Measurements from ENCODE around the gene FLT4.

The FLT4 gene

DNA sequence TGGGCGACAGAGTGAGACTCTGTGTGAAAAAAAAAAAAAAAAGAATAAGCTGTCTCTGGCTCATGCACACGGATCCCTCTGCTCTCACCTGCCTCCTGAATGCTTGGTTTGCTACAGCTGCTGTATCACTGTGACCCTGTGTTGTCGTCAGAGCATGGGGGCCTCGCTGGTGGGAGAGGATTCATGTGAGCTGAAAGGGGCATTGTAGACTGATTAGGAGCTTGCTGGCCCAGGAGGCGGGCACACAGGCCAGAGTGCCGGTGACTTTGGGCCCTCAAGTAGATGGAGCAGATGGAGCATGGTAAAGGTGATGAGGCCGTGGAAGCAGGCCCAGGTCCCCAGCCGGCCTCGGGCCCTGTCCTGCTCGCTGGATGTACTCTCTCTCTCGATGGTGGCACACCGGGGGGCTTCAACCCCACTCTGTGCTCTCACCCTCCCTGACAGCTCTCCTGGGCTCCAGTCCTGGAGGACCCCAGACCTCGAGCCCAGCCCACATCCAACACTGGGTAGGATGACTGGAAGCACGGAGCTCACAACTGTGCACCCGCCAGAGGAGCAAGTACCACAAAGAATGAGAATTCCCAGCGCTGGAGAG lies 7.1 kb downstream of the FLT4 start:
- DNase-seq (ENCODE audit: low spot score) = no peak

DNA sequence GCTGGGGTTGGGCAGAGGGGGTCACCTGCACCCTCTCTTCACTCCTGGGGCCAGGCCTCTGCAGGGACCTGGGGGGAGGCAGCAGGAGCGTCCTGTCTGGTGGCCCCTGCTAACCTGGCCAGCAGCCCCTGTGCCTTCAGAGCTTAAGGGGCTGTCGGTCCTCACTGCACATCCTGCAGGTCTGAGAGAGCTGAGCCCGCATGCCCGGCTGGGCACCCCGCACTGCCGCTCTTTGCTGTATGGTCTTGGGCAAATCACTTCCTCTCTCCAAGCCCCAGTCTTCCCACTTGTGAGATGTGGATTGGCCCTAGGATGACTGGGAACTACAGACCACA lies 7.9 kb downstream of the FLT4 start:
- DNase-seq (ENCODE audit: low spot score) = no peak

DNA sequence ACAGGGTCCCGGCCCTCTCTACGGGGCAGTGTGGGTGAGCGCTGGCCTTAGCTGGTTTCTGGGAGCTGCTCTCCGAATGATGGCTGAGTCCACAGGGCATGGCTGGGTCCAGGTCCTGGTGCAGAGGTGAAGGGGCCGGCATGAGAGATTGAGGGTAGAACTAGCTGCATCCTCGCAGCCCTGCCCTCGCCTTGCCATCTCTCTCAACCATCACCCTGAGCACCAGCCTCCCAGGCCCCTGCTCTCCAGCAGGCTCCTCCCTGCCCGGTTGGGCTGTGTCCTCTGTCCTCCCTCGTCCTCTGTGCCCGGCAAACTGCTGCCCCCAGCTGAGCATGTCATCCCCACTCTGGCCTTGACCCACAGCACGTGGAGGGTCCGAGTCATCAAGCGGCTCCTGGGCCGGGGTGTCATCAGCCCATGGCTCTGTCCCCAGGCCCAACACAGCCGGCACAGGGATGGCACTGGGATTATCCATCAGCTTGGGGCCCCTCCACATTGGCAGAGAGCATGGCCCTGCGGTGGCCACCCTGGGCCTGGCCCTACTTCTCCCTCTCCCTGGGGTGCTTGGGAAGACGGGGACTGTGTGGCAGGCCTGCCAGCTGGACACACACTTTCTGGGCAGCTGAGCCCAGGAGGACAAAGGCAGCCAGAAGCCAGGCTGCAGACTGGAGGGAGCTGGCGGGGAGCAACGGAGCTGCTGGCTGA lies 8.4 kb downstream of the FLT4 start:
- no peak for DNase-seq (ENCODE audit: low spot score)

DNA sequence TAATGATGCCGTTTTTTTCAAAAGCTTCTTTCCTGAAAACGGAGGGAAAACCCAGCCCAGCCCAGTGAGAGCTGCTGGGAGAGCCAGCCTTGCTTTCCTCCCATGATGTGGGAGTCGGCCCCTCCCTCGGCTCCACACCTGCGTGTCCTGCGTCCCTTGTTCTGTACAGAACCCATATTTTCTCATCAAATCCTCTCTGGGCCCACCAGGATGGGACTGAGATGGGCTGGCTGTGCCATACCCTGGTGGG lies 8.9 kb downstream of the FLT4 start:
- DNase-seq (ENCODE audit: low spot score) = no peak

DNA sequence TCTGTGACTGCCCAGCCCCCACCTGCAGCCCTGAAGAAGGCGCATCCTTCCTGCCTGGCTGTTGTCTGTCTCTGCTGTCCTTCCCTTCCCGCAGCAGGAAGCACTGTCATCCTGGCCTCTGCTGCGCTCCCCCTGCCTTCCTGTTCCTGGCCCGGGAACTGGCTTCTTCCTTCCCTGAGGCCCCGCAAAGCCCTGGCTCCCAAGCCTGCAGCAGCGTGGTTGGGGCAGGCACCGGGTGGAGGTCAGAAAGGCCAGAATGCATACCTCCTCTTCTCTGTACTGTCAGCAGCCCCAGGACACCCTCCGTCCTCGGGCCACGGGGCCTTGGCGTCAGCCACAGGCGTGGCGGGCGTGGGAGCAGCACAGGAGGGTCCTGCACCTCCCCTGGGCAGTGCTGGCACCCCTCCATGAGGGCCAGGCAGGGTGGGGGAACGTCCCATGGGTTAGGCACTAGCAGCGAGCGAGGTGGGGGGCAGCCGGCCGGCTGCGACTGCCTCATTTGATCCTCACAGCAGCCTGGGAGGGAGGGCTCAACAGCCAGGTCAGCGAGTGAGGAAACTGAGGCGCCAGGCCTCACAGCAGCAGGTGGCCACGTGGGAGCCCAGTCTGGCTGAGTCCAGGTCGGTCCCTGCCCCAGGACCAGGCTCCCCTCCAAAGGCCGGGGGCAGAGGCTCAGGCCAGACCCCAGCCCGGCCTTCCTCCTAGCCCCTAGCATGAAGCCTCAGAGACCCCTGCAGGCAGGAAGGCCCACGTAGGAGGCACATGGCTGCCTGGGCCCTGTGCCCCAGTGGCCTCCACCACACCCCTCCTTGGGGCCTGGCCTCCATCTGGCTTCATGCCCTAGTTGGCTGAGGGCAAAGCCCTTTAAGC lies 9.4 kb downstream of the FLT4 start:
- no peak for DNase-seq (ENCODE audit: low spot score)

DNA sequence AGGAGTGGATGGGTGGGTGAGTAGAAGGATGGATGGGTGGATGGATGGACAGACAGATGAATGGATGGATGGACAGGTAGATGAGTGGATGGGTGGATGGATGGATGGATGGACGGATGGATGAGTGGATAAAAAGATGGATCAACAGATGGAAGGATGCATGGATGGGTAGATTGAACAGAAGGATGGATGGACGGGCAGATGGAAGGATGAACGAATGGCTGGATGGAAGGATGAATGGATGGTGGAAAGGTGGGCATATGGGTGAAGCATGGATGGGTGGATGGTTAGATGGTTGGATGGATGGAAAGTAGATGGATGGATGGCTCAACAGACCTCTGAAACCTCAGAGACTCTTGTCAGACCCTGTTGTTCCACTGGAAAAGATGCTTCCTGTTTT lies 10.1 kb downstream of the FLT4 start:
- no peak for DNase-seq (ENCODE audit: low spot score)

DNA sequence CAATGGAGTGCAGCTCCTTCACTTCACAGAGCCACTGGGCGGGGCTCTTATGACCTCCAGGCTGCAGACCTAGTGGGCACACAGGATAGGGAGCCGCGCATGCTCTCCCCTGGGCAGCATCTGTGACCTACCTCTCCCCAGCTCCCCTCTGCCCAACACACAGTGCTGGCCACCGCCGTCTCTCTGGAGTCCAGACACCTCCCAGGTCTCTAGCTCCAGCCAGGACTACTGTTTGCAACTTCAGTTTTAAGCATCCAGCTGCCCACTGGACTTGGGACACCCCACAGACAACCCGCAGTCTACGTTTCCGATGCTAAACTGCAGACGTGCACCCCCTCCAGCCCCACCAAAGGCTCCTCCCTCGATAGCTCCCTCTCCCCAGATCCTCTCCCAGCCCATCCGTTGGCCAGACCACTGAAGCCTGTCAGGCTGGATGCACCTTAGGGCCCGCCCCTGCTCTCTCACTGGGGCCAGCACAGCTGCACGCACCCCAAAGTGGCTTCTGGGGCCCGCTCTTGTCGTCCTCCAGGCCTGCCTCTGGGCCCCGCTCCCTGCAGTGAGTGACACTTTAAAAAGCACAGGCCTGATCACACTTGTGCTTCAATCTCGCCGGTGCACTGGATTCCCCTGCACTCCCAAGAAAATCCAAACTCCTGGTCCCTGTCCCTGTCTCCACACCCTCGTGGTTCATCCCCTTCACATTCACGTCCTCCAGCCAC lies 11.3 kb downstream of the FLT4 start:
- no peak for DNase-seq (ENCODE audit: low spot score)

DNA sequence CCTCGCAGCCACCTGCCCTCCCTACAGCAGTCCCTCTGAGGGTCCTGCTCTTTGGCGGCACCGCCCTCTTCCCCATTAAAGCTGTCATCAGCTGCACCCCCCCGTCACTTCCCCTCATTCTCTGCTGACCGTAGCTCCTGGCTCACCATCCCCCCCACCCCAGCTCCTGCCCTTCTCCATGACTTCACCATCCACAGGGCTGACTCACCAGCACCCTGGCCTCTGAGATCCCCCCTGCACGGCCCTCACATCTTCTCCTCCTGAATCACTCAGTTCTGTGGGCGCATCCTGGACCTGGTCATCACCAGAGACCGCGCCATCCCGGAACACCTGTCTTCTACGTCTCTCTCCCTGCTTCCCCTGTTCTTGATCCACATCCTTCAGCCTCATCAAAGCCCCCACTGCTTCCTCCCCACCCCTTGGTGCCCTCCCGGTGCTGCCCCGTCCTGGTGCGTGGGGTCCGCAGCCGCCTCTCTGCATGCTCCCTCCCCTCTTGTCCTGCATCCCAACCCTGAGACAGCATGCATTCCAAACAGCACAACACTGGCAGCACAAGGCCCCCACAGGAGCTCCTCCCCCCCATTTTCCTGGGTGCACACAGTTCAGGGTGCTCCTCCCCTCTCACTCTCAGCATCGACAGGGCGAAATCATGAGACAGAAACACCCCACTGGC lies 12.9 kb downstream of the FLT4 start:
- DNase-seq (ENCODE audit: low spot score) = no peak

DNA sequence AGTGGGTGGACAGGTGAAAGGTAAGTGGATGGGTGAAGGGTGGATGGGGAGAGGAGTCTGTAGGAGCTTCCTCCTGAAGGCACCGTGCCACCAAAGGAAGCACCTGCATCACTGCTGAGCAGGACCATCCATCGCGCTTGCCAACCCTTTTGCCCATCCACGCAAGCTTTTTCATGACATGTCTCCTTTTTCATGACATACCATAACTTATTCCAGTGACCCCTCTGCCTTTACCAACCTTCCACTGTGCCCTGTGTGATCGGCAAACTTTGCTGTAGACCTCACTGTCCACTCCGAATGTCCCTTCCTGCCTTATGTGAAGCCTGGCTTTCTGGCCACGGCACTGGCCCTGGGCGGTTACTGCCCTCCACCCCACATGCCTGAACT lies 13.4 kb downstream of the FLT4 start:
- DNase-seq (ENCODE audit: low spot score) = no peak

DNA sequence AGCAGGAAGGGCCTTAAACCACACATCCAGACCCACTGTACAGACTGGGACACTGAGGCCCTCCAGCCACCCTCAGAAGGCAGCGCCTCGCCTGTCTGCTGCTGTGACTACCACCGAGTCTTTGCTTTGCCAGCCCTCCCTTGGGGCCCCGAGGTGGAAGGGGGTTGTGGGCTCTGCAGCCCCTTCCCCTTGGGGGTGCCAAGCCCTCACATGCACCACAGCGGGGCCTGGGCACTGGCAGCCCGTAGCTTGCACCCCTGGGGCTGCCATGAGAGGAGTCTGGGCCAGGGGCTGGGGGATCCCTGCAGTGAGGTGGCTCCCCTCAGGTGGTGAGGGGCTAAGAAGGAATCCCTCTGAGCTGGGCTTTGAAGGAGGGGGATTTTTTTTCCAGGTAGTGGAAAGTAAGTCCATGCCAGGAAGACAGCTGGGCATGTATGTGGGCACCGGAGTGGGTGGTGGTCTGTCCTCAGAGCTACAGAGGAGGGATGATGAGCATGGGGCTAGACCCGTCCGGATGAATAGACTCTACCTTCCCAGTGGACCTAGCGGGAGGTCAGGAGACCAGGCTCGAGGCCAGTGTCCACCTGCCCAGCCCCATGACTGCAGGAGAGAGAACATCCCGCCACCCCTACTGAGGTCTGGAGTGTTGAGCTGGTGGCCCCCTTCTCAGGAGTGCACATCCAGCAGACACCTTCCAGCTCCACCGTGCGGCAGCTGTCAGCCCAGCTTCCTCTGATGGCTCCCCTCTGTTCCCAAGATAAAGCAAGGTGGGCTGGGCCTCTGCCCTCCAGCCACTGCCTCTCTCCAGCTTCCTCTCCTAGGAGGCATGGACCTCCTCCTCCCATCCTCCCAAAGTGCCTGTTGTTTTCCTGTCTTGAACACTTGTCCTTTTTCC lies 15.9 kb downstream of the FLT4 start:
- no peak for DNase-seq (ENCODE audit: low spot score)

DNA sequence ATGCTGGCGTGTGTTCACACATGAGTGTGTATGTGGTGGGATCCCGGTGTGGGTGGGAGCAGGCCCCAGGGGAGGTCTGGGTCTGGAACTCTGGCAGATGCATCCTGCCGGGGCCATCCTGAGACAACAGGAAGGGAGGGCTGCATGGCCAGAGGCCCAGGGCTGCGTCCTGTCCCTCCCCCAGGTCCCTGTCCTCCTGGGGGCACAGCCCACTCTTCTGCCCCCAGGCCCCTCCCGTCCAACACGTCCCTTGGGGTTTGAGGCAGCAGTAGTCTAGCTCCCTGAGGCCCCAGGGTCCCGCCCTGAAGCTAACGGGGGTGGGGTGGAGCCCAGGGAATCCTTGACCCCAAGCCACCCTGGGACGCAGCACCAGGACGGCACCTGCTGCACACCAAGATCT lies 16.6 kb downstream of the FLT4 start:
- DNase-seq (ENCODE audit: low spot score) = no peak

DNA sequence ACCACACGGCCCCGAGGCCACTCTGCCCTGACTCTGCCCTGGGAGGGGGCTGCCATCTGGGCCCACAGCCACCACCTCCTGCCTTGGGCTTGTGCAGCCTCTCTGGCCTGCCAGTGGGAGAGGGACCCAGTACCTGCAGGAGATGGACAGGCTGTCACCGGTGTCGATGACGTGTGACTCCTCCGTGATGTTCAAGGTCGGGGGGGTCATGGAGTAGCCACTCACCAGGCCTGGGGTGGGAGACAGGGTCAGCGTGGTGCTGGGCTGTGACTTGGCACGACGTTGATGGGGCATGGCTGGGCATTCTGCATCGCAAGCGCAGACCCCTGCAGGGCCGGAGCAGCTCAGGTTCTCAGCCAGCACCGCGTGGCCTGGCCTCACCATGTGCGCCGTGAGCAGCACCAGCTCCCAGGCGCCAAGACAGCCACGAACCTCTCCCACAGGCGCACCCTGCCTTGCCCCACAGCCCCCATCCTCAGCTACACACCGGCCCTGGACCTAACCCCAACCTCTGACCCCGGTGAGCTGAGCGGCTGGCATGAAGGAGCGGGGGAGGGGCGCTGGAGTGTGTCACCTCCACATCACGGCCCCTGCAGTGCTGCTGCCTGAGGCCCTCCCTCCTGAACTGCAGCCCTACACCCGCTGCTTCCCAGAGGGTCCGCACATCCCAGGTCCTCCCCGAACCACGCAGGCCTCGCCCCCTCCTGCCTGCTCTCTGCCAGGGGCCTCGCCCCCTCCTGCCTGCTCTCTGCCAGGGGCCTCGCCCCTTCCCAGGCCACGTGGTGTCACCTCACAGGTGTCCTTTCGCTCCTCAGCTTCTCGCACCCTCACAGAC lies 17.6 kb downstream of the FLT4 start:
- no peak for DNase-seq (ENCODE audit: low spot score)

DNA sequence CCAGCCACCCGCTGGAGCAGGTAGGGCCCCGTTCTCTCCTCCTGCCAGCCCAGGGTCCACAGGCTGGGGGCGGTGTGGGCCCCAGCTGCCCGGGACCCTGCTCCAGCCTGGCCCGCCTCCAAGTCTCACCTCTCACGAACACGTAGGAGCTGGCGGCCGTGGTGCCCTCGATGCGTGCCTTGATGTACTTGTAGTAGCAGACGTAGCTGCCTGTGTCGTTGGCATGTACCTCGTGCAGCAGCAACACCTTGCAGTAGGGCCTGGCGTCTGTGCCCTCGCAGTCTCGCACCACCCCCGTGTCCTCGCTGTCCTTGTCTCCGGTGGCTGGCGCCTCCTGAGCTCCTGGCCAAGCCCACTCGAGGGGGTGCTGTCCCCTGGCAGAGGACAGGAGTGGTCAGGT lies 19.0 kb downstream of the FLT4 start:
- no peak for DNase-seq (ENCODE audit: low spot score)

DNA sequence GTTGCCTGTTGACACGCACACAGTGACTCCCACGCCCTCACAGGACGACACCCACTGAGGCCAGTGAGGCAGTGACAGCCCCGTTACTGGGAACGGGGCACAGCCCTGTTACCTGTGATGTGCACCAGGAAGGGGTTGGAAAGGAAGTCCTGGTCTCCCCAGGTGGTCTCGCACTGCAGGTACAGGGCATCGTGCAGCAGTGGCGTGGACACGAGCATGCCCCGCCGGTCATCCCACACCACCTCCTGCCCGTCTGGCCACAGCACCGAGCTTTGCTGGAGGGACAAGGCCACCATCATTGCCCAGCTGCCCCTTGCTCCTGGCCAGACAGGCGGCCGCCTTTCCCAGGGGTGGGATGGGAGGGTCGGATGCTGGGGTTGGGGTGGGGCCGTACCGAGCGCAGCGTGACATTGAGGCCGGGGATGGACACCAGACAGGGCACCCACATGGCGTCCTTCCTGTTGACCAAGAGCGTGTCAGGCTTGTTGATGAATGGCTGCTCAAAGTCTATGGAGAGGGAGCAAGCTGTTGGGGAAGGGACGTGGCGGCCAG lies 19.5 kb downstream of the FLT4 start:
- no peak for DNase-seq (ENCODE audit: low spot score)

DNA sequence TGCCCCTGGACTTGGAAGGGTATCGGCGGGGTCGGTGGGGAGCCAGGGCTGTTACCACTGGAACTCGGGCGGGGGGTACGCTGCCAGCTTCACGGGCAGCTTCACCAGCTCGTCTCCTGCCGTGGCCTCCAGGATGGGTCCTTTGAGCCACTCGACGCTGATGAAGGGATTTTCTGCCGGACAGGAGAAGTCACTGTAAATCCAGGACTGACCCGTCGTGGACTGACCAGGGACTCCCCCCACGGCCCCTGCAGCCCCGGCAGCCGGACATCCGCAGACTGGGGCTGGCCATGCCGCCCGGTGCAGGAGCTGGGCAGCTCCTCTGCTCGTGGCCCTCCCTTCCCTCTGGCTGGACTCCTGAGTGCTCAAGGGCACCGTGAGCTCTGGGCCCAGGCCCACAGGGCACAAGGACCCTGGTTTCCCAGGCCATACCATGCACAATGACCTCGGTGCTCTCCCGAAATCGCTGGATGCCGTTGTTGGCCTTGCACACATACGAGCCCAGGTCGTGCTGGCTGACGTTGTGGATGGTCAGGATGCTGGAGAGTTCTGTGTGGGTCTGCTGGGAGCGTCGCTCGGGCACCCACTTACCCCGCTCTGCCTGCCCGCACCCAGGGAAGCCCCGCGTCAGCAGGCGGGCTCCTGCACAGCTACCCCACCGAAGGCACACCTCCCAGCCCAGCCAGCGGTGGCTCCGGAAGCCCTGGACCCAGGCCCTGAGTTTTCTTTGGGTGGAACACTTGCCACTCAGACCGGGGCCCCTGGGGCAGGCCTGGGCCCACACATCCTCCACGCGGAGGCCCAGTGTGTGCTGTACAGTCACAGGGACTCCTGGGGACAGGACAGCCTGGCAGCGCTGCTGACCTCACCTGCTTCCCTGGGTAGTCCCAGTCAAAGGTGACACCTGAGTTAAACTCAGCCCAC lies 20.3 kb downstream of the FLT4 start:
- no peak for DNase-seq (ENCODE audit: low spot score)

DNA sequence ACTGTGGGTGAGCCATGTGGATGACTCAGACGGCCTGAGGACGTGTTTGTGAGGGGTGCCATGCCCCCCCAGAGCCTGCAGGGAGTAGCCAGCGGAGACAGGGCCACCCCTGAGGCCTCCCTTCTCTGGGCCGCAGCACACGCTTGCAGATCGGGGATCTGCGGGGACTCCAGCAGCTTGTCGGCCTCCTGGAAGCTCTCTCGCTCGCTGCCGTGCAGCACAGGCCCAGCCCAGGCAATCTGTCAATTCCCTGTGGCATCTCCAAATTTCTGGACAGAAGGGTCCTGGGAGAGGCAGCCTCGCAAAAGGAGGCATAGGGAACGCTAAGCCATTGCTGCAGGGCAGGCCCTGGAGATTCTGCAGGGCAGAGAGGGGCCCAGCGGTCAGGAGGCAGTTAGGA lies 21.2 kb downstream of the FLT4 start:
- DNase-seq (ENCODE audit: low spot score) = no peak

DNA sequence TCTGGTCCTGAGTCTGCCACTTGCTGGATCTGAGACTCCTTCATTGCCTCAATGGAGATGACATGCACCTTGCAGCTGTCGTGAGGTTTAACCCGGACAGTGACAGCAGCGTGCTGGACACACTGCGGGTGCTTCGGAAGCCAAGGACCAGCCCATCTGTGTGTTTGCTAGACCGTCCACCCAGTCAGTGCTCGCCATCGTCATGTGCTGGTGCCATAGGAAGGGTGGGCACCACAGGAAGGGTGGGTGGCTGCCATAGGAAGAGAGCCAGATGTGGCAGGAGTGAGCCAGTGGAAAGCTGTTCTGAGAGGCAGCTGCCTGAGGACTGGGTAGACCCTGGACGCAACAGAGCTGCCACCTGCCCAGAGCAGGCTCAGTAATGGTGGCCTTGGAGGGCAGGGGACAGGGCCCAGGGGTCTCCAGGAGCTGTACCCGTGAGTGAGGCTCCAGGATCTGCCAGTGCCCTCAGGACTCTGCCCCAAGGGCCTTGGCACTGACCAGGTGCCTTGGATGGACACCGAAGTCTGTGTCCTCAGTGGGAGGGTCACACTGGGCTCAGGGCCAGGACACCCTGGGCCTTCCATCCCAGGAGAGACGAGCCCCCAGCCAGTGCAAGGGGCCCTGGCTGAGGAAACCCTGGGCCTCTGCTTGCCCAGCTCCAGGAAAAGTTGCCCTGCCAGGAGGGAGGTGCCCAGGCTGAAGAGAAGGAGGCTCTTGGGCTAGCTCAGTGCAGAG lies 21.8 kb downstream of the FLT4 start:
- no peak for DNase-seq (ENCODE audit: low spot score)

DNA sequence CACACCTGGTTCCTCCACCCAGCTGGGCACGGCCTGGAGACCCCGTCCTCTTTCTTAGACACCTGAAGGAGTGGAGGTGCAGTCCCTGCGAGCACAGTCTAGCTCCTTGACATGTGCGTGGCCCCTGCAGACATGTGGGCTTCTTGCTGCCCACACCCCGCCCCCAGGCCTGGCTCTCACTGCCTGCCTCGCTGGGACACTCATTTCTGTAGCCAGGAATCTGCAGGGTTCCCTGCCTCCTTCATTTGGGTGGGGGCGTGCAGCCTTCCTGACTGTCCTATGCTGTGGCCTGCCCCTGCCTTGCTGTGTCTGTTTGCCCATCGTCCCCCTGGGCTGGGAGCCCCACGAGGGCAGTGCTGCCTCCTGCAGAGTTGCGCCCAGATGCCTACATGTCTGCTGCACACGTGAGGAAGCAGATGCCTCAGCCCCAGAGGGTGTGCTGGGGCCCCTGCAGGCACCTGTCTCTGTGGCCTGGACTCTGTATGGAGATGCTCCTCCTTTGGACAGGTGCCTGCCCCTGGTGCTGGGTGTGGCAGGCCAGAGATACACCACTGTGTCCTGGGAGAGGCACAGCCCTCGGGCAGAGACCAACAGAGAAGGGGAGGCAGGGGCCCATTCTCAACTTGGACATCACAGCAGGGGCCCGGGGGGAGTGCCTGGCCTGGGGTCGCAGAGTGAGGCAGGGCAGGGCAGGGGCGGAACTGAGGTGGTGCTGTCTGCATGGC lies 22.6 kb downstream of the FLT4 start:
- DNase-seq (ENCODE audit: low spot score) = no peak

Data from SW480 (cell line).